Stimulated activated CD4-positive, alpha-beta T cell treated with anti-CD3 and anti-CD28 coated beads, Interleukin-15, amount 100 ng/mL, for 1 hour (primary cell): Measurements from ENCODE around the gene CCNF.

Experiments used
- DNase-seq, 2 donors: peaks; one replicate each; pipeline ENCODE4 v3.0.0-alpha.2; 2020; ENCODE audit warnings: low read depth in 1 of 2, low spot score in 1 of 2

Gene CCNF

DNA sequence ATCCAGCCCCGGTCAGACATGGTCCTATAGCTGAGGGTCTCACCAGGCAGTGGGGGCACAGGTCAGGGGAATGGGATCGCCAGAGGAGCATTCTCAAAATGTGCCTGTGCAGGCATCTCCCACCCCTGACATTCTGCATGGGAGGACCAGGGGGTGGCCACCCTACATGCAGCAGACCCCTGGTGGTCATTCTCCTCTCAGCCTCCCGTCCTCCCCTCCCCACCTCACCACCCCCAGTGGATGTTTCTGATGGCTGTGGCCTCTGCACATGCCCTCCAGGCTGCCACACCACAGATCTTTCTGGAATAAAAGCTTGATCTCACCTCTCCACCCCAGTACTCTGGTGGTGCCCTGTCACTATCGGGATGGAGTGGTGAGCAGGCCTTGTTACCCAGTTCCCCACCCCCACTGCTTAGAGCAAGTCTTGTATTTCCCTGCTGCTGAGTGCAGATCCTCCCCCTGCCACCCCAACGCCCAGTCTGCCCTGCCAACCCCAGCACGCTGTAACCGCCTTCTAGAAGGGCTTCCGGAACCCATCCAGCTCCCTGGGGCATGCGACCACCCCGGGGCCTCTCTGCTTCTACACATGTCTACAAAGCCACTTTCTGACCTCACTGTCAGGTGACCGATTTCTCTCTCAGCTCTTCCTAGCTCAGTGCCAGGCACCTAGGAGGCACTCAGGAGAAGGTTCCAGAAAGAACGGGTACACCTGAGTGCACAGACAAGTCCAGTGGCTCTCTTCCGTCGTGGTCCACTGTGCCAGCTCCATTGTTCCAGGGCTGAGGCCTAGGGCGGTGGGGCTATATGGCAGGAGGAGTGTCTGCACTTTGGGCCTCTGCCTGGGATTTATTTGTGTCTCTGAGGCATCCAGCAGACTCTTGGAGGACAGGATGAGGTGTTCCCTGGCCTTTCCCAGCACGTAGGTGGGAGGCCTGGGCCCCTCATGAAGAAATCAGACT, 55.0 kb downstream of the CCNF start:
- DNase-seq, result no peak

DNA sequence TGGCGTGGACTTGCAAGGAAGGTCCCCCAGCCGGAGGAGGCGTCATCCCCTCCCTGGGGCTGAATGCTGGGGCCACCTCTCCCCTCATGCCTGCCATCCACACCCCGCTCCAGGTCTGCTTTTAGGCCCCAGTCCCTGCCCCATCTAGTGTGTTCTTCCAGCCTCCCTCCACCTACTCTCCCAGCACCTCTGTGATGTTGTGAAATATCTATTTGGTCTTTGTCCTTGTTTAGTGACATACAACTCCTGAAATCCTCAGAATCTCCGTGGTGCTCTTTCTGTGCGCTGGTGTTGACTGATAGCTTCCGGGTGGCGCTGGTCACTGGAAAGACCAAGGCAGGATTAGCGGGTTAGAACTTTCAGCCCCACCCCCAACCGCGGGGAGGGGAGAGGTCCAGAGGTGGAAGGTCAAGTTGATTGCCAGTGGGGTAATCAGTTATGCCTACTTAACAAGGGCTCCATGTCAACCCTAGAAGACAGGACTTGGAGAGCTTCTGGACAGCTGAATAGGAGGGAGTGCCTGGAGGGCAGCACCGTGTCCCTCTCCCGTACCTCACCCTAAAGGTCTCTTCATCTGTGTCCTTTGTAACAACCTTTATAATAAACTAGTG, 55.8 kb downstream of the CCNF start:
- no peak for DNase-seq

GRCh38 chr16:2485811-2486507, 56.7 kb downstream of the CCNF start:
- DNase-seq, result no peak

DNA sequence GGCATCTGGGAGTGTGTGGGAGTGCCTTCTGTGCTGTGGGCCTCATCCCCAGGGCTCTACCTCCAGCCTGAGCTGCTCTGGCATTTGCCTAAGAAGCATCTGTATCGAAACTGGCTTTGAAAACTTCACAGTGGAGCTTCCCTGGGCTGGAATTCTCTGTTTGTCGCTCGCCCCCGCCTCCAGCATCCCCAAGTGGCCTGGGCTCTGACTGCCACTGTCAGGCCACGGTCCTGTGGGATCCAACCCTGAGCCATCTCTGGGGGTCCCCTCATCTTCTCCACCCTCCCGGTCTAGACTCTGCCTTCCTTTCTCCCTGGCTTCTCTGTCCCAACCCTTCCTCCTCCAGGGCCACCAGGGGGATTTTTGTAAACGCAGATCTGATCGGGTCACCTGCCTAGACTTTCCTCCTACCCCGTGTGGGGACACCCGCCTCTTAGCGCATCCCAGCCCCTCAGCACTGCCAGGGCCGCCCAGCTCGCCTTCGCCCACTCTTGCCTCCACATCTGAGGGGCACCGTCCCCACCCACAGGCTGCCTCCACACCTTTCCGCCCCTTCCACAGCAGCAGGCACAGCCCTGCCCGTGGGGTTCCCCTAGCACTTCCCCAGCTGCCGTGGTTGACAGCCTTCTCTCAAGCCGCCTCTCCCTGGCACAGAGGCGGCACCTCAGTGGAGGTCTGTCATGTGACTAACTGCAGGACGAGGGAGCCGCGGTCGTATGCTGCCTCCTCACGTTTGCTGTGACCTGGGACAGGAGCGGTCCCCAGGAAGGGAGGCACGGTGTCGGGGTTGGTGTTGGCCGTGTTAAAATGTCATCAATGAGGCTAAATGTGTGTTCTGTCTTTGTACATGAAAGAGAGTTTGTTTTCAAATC, 57.6 kb downstream of the CCNF start:
- peak; percentile 61 to 63 for DNase-seq

GRCh38 chr16:2487517-2487842, 58.2 kb downstream of the CCNF start:
- no peak for DNase-seq

GRCh38 chr16:2487903-2488531, 58.8 kb downstream of the CCNF start:
- no peak for DNase-seq

- DNase-seq, result no peak
These were observed 60.3 kb downstream of the CCNF start for GRCh38 chr16:2489581-2489980.

GRCh38 chr16:2490190-2491105, 61.2 kb downstream of the CCNF start:
- DNase-seq, result no peak

GRCh38 chr16:2492292-2492691, 63.0 kb downstream of the CCNF start:
- no peak for DNase-seq

- no peak for DNase-seq
These were observed 64.4 kb downstream of the CCNF start for GRCh38 chr16:2493605-2494004.

GRCh38 chr16:2494616-2495015, 65.4 kb downstream of the CCNF start:
- DNase-seq, result no peak

DNA sequence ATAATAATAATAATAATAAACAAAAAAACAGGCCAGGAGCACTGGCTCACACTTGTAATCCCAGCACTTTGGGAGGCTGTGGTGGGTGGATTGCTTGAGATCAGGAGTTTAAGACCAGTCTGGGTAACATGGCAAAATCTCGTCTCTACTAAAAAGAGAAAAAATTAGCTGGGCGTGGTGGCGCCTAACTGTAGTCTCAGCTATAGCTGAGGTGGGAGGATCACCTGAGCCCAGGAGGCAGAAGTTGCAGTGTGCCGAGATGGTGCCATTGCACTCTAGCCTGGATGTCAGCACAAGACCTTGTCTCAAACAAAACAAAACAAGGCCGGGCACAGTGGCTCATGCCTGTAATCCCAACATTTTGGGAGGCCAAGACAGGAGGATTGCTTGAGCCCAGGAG, 65.8 kb downstream of the CCNF start:
- no peak for DNase-seq

DNA sequence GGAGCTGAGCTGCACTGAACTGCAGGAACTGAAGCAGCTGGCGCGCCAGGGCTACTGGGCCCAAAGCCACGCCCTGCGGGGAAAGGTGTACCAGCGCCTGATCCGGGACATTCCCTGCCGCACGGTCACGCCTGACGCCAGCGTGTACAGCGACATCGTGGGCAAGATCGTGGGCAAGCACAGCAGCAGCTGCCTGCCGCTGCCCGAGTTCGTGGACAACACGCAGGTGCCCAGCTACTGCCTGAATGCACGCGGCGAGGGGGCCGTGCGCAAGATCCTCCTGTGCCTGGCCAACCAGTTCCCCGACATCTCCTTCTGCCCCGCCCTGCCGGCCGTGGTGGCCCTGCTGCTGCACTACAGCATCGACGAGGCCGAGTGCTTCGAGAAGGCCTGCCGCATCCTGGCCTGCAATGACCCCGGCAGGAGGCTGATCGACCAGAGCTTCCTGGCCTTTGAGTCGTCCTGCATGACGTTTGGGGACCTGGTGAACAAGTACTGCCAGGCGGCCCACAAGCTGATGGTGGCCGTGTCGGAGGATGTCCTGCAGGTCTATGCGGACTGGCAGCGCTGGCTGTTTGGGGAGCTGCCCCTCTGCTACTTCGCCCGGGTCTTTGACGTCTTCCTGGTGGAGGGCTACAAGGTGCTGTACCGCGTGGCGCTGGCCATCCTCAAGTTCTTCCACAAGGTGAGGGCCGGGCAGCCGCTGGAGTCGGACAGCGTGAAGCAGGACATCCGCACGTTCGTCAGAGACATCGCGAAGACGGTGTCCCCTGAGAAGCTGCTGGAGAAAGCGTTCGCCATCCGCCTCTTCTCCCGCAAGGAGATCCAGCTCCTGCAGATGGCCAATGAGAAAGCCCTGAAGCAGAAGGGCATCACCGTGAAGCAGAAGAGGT, 67.2 kb downstream of the CCNF start:
- no peak for DNase-seq

DNA sequence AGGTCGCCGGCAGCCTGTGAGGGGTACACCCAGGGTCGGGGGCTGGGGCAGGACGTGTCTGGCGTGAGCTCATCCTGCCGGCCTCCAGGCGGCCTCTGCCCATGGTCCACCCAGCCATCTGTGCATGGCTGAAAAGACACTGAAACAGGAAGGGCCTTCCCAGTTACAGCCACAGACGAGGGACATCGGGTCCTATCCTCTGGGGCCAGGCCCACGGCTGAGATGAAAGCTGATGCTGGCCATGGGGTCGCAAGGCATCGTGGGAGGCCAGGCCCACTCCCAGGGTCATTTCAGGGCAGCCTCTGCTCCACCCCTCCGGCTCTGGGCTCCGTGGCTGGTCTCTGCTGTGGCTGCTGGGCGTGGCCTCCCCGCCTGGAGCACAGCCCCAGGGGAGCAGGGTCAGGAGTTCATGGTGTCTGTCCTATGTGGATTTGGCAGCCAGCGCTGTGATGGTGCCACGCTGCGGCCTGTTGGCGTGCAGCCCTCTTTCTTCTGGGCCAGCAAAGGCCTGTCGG, 67.9 kb downstream of the CCNF start:
- no peak for DNase-seq

- DNase-seq, result no peak
These were observed 68.6 kb downstream of the CCNF start for GRCh38 chr16:2497695-2498484.

- no peak for DNase-seq
These were observed 69.4 kb downstream of the CCNF start for GRCh38 chr16:2498531-2499253.

GRCh38 chr16:2499454-2499853, 70.2 kb downstream of the CCNF start:
- no peak for DNase-seq
